ENCODE measurements around the gene MBTD1. TPM values are rescaled to one million over a fixed set of nuclear protein-coding genes. Genes with fewer than 3 reads are reported as not detected.

Gene MBTD1
- polyA plus RNA-seq, 1 of the 3 experiments (the other 2 are of a cell fraction) = 4.6 TPM

- no peaks in the 10 kb centered on the region for H3K9me3 ChIP-seq
- CTCF ChIA-PET = no interaction called here
- H3K27ac ChIP-seq (ENCODE audit: low read depth in 2 of 2, low read length in 1 of 2) = no peak overlapping the region
- no peak for DNase-seq
- H3K4me2 ChIP-seq = no peak overlapping the region
- H2AFZ ChIP-seq (ENCODE audit: low read depth) = no peak overlapping the region
- no peak overlapping the region for H3K9ac ChIP-seq
- POLR2A ChIA-PET = no interaction called here
- no peak overlapping the region for H3K4me3 ChIP-seq (ENCODE audit: low read depth in 2 of 2, low read length in 1 of 2)
- peaks cover 6 to 8% of the 10 kb centered on the region in 2 experiments; a peak in 3 of 4 replicates for H3K4me1 ChIP-seq (ENCODE audit: control insufficient read depth in 1 of 2, insufficient read depth in 2 of 2, low read depth in 1 of 2, low read length in 1 of 2)
- WGBS (ENCODE audit: low lambda C conversion rate) = 99% methylated on average over 3 of the region's 3 CpGs
- H4K20me1 ChIP-seq (ENCODE audit: insufficient read depth) = no peaks in the 10 kb centered on the region
- H3F3A ChIP-seq (replicated peaks; ENCODE audit: insufficient read depth) = peaks cover 7% of the 10 kb centered on the region
- peaks cover 56% of the 10 kb centered on the region for H3K79me2 ChIP-seq (ENCODE audit: insufficient read depth)
- peaks cover 54 to 58% of the 10 kb centered on the region in 2 experiments for H3K36me3 ChIP-seq (replicated peaks in 1 of 2; ENCODE audit: control insufficient read depth in 1 of 2, insufficient read depth in 2 of 2, low read length in 1 of 2)
- no peaks in the 10 kb centered on the region for H3K27me3 ChIP-seq (ENCODE audit: insufficient read depth)
- no peaks in the 10 kb centered on the region for H3K9me2 ChIP-seq
- TF ChIP-seq USF2 (IDR thresholded peaks at IDR 0.05; ENCODE audit: borderline replicate concordance, low read depth, low read length) = no peak
- no peak for TF ChIP-seq NFIC (IDR thresholded peaks at IDR 0.05; ENCODE audit: borderline replicate concordance)
- no peak for TF ChIP-seq MEF2A (IDR thresholded peaks at IDR 0.05; ENCODE audit: borderline replicate concordance, low read depth)
- TF ChIP-seq TAF1 (IDR thresholded peaks at IDR 0.05; ENCODE audit: borderline replicate concordance, low read depth, low read length) = no peak
- no peak for TF ChIP-seq CTCF (IDR thresholded peaks at IDR 0.05)
- no peak for TF ChIP-seq SIN3A (IDR thresholded peaks at IDR 0.05; ENCODE audit: borderline replicate concordance, low read depth, low read length)
- TF ChIP-seq GABPA (IDR thresholded peaks at IDR 0.05; ENCODE audit: low read depth) = no peak
- no peak for TF ChIP-seq EP300 (IDR thresholded peaks at IDR 0.05; ENCODE audit: borderline replicate concordance in 1 of 2, low read depth in 1 of 2, low read length in 1 of 2)
- no peak for TF ChIP-seq ZBTB33 (IDR thresholded peaks at IDR 0.05; ENCODE audit: borderline replicate concordance, low read depth)
- no peak for TF ChIP-seq RAD21 (IDR thresholded peaks at IDR 0.05; ENCODE audit: low read length)
- TF ChIP-seq RFX5 (IDR thresholded peaks at IDR 0.05; ENCODE audit: low read length) = no peak
- no peak for TF ChIP-seq TEAD4 (IDR thresholded peaks at IDR 0.05; ENCODE audit: borderline replicate concordance, insufficient read depth)
- no peak for TF ChIP-seq USF1 (IDR thresholded peaks at IDR 0.05; ENCODE audit: borderline replicate concordance, low read depth)
- TF ChIP-seq FOXM1 (IDR thresholded peaks at IDR 0.05; ENCODE audit: low read depth) = no peak
- TF ChIP-seq, protein P1, sequence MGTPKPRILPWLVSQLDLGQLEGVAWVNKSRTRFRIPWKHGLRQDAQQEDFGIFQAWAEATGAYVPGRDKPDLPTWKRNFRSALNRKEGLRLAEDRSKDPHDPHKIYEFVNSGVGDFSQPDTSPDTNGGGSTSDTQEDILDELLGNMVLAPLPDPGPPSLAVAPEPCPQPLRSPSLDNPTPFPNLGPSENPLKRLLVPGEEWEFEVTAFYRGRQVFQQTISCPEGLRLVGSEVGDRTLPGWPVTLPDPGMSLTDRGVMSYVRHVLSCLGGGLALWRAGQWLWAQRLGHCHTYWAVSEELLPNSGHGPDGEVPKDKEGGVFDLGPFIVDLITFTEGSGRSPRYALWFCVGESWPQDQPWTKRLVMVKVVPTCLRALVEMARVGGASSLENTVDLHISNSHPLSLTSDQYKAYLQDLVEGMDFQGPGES (IDR thresholded peaks at IDR 0.05; ENCODE audit: low read depth, low read length) = no peak
Observed at GRCh38 chr17:51159604-51160003, 100.2 kb downstream of the MBTD1 start.

Measured in SK-N-SH (cell line).